GM19239 (cell line): ENCODE measurements around the gene MOCS3.
A peak's percentile ranks its signal among the peaks of the same experiment; 100 is the strongest.

Experiments
- DNase-seq: peaks from one replicate; pipeline ENCODE4 v3.0.0; 2011; ENCODE audit warnings: low spot score; ENCODE audit not compliant: insufficient read length
- FAIRE-seq: peaks from 2 replicates; lab custom pipeline; 2011; peaks lifted over from hg19 to GRCh38; lab: Jason Lieb, UNC

MOCS3 gene

GRCh38 chr20:50958615-50959542, at the start of gene MOCS3:
Gene MOCS3, plus strand, starts transcription at chr20:50958818. Its CDS starts 25 bp downstream, at chr20:50958843.
- DNase-seq (peak; percentile 72), FAIRE-seq (no peak)

- DNase-seq = no peak
- no peak for FAIRE-seq
These were observed 49.2 kb upstream of the MOCS3 start for GRCh38 chr20:50909413-50909812.

- FAIRE-seq (no peak), DNase-seq (no peak)
These were observed 47.6 kb upstream of the MOCS3 start for GRCh38 chr20:50911030-50911429.

GRCh38 chr20:50911716-50912115, 46.9 kb upstream of the MOCS3 start:
- FAIRE-seq (peak; percentile 33), DNase-seq (no peak)

- no peak for FAIRE-seq
- no peak for DNase-seq
These were observed 44.8 kb upstream of the MOCS3 start for GRCh38 chr20:50913690-50914375.

- DNase-seq (no peak), FAIRE-seq (no peak)
These were observed 43.2 kb upstream of the MOCS3 start for GRCh38 chr20:50915424-50915823.

- no peak for DNase-seq
- FAIRE-seq = no peak
These were observed 42.4 kb upstream of the MOCS3 start for GRCh38 chr20:50916257-50916656.

- no peak for FAIRE-seq
- DNase-seq = no peak
These were observed 41.7 kb upstream of the MOCS3 start for GRCh38 chr20:50916934-50917333.

GRCh38 chr20:50918403-50918802, 40.2 kb upstream of the MOCS3 start:
- FAIRE-seq = peak; percentile 42
- no peak for DNase-seq

- FAIRE-seq (no peak), DNase-seq (no peak)
These were observed 39.1 kb upstream of the MOCS3 start for GRCh38 chr20:50919567-50919966.

- no peak for DNase-seq
- no peak for FAIRE-seq
These were observed 37.6 kb upstream of the MOCS3 start for GRCh38 chr20:50920997-50921396.

- FAIRE-seq (no peak), DNase-seq (no peak)
These were observed 36.7 kb upstream of the MOCS3 start for GRCh38 chr20:50921803-50922501.

GRCh38 chr20:50924261-50924920, 34.2 kb upstream of the MOCS3 start:
- DNase-seq (no peak), FAIRE-seq (no peak)

GRCh38 chr20:50926530-50926929, 32.1 kb upstream of the MOCS3 start:
- no peak for DNase-seq
- no peak for FAIRE-seq

GRCh38 chr20:50928469-50928868, 30.1 kb upstream of the MOCS3 start:
- no peak for DNase-seq
- FAIRE-seq = no peak

GRCh38 chr20:50929299-50930138, 29.1 kb upstream of the MOCS3 start:
- FAIRE-seq (peak; percentile 90), DNase-seq (peak; percentile 72)

GRCh38 chr20:50930139-50930975, 28.3 kb upstream of the MOCS3 start:
- FAIRE-seq = no peak
- DNase-seq = no peak

- no peak for FAIRE-seq
- peak; percentile 36 for DNase-seq
These were observed 27.7 kb upstream of the MOCS3 start for GRCh38 chr20:50930976-50931305.
